Measurements from ENCODE around the gene ADAMTS16.

Gene ADAMTS16

DNA sequence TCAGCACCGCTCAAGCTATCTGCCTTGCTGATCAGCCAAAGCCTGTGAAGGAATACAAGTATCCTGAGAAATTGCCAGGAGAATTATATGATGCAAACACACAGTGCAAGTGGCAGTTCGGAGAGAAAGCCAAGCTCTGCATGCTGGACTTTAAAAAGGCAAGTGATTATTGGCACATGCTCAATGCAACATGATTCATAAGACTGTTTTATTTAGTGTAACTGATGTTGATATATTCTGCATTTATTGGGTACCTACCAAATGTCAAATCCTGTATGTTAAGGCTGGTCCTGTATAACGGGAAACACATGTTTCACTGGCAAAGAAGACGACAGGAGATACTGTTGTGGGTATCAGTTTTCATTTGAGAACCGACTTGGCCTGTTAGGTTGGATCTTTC lies 69.0 kb downstream of the ADAMTS16 start:
- Mint-ChIP-seq H3K36me3 (no peaks in the 10 kb centered on the region), H3K4me3 (no peak overlapping the region), H3K27ac (no peak overlapping the region), H3K9me3 (no peaks in the 10 kb centered on the region), H3K4me1 (no peaks in the 10 kb centered on the region), H3K27me3 (no peaks in the 10 kb centered on the region)
- CTCF ChIA-PET = no interaction called here
- DNase-seq = no peak

DNA sequence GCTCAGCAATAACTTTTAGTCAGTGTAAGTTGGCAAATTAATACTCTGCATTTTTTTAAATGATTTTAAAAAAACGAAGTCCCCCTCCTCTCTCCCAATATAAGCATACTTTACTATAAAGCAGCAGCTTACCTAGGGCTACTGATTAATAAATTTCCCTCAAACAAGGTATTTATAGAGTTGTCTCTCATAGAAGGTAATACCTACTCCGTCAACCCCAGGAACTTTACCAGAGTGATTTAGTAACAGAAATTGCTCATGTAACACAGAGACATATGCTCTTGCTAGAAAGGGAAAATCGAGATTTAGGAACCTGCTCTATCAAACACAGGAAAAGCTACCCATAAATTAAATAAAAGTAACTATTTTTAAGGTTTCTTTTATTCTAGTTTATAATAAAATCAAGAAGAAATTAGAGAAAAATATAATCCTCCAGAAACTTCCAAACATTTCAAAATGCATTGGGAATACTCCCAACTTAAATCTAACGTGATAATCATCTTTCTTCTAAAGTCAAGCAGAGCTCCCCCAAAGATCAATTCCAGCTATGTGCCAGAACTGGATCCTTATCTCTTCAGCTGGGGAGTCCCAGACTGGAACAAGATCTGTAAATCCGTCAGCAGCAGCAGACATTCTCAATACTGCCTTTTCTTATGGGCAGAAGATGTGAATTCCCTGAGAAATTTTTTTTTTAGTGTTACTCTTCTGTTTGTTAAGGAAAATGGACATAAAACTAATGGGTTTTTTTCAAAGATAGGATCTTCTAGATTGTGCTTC lies 69.6 kb downstream of the ADAMTS16 start:
- no peak overlapping the region for H3K27ac Mint-ChIP-seq
- H3K4me3 Mint-ChIP-seq = no peak overlapping the region
- no peaks in the 10 kb centered on the region for H3K4me1 Mint-ChIP-seq
- H3K27me3 Mint-ChIP-seq = no peaks in the 10 kb centered on the region
- no peaks in the 10 kb centered on the region for H3K36me3 Mint-ChIP-seq
- no peak for DNase-seq
- CTCF ChIA-PET = no interaction called here
- no peaks in the 10 kb centered on the region for H3K9me3 Mint-ChIP-seq

DNA sequence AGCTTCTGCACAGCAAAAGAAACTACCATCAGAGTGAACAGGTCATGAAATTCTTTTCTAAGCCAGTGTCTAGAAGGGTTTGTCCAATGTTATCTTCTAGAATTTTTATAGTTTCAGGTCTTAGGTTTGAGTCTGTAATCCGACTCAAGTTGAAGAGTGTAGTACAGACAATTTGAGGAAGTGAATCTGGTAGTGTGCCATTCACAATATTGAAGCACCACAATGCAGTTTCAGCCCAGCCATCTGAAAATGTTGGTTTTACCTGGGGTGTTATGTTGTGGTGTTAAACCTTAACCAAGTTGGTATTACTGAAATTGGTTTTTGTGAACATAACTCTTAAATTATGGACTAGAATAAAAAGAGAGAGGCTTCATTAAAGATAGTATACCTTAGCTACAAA lies 77.2 kb downstream of the ADAMTS16 start:
- CTCF ChIA-PET = no interaction called here
- no peak overlapping the region for H3K4me3 Mint-ChIP-seq
- DNase-seq = no peak

DNA sequence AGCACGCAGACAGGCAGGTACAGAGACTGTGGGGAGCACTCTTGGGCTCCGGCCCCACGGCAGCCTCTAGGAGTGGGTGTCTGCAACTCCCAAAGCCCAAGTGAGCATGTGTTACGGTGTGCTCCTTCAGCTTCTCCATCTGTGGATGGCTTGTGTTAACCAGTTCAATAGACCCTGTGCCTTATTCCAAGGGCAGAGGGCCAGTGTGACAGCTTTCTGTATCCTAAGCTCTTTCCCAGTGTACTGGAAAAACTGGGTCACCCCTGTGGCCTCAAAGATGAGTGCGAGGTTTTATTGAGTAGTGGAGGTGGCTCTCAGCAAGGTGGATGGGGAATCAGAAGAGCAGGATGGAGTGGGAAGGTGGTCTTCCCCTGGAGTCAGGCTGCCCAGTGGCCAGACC lies 78.3 kb downstream of the ADAMTS16 start:
- H3K36me3 Mint-ChIP-seq = no peaks in the 10 kb centered on the region
- DNase-seq = no peak
- H3K27me3 Mint-ChIP-seq = no peaks in the 10 kb centered on the region
- H3K9me3 Mint-ChIP-seq = no peaks in the 10 kb centered on the region
- H3K4me3 Mint-ChIP-seq = no peak overlapping the region
- H3K27ac Mint-ChIP-seq = no peak overlapping the region
- CTCF ChIA-PET = no interaction called here
- no peaks in the 10 kb centered on the region for H3K4me1 Mint-ChIP-seq

More for the DNA sequence above, 77.2 kb downstream of the ADAMTS16 start:
- Mint-ChIP-seq H3K4me1 (no peaks in the 10 kb centered on the region), H3K36me3 (no peaks in the 10 kb centered on the region), H3K9me3 (no peaks in the 10 kb centered on the region), H3K27me3 (no peaks in the 10 kb centered on the region), H3K27ac (no peak overlapping the region)

DNA sequence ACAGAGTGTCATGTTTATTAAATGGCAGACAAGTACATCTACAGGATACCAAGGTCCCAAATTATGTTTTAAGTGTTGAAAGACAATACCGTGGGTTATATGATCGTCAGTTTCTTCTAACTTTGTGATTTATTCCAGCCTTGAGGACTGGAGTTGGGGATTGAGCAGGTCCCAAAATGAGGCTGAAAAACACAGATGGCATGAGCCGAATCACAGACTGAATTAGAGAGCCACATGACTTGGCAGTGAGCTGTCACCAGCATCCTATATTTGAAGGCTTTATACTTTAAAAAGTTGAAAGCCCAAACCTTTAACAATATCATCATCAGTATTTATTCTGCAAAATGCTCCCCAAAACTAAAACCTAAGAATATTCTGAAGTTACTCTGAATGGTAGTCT lies 79.4 kb downstream of the ADAMTS16 start:
- DNase-seq = no peak
- H3K27ac Mint-ChIP-seq = no peak overlapping the region

DNA sequence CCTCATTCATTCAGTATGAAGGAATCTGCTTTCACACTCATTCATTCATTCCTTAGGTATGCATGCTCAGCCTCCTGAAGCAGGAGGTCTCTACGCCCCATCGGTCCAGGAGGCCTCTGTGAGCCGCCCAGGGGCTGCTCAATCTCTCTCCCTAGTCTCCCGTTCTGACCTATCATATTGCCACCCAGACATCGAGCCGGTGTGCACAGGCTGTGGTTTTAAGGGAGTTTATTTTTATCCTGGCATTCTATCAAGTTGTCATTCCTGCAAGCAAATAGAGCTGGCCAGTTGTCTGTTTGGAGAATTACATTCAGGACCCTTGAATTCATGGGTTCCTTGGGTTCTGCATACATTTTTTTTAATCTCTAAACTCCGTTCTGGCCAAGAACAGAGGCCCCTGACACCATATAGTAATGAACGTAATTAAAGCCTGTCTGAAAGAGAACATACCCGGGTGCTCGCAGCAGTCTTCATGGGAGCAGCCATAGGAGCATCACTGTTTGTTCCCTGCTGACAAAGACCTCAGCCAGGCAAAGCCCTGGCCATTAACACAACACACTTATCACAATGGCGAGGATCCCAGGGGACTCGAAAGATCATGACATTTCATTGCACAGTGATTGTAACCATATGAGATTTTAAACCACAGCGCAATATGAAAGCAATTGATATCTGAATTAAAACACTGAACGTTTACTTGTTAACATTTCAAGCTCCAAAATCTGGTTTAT lies 80.9 kb downstream of the ADAMTS16 start:
- H3K27me3 Mint-ChIP-seq = no peaks in the 10 kb centered on the region
- no peaks in the 10 kb centered on the region for H3K36me3 Mint-ChIP-seq
- no peaks in the 10 kb centered on the region for H3K4me1 Mint-ChIP-seq
- CTCF ChIA-PET = no interaction called here
- no peaks in the 10 kb centered on the region for H3K9me3 Mint-ChIP-seq
- H3K4me3 Mint-ChIP-seq = no peak overlapping the region
- no peak for DNase-seq
- H3K27ac Mint-ChIP-seq = no peak overlapping the region

More for the DNA sequence above, 79.4 kb downstream of the ADAMTS16 start:
- CTCF ChIA-PET = no interaction called here
- Mint-ChIP-seq H3K4me3 (no peak overlapping the region), H3K4me1 (no peaks in the 10 kb centered on the region), H3K9me3 (no peaks in the 10 kb centered on the region), H3K27me3 (no peaks in the 10 kb centered on the region), H3K36me3 (no peaks in the 10 kb centered on the region)

DNA sequence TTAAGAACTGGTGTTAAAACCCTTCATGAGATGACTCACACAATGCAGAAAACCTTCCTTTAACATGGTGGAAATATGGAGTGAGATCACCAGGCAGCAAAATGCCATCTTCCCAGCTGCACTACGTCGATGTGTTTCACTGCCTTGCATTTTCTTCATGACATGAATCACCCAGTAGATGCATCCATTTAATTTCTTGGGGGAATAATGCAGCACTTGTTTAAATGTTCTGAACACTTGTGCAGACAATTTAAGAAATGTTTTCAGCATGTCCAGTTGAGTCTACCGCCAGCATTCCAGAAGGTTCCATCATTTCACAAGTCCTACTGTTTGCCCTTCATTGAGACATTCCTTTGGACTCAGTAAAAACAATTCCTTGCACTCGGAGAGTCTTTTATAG lies 81.6 kb downstream of the ADAMTS16 start:
- H3K4me1 Mint-ChIP-seq = no peaks in the 10 kb centered on the region
- no peak overlapping the region for H3K27ac Mint-ChIP-seq
- CTCF ChIA-PET = no interaction called here
- no peaks in the 10 kb centered on the region for H3K9me3 Mint-ChIP-seq
- no peak overlapping the region for H3K4me3 Mint-ChIP-seq
- no peak for DNase-seq
- no peaks in the 10 kb centered on the region for H3K36me3 Mint-ChIP-seq
- no peaks in the 10 kb centered on the region for H3K27me3 Mint-ChIP-seq

DNA sequence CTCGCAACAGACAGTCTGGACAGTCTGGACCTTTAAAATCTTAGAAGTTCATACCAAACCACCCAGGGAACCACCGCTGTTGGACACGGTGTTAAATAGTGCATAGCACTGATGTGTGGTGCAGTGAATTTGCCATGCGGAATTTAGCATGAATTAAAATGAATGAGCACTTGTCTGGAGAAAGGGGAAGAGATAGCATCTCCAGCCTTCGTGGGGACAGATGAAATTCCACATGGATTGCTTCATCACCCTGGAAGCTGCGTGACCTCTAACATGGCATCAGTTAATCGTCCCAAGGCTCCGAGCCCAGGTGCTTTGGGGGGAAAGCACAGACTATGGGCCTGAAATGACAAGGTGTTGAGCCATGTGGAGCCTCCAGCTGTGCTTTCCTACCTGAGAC lies 91.4 kb downstream of the ADAMTS16 start:
- Mint-ChIP-seq H3K4me1 (no peaks in the 10 kb centered on the region), H3K27ac (no peak overlapping the region), H3K4me3 (no peak overlapping the region), H3K9me3 (peaks cover 3% of the 10 kb centered on the region), H3K36me3 (no peaks in the 10 kb centered on the region), H3K27me3 (no peaks in the 10 kb centered on the region)
- DNase-seq = no peak
- CTCF ChIA-PET = no interaction called here

DNA sequence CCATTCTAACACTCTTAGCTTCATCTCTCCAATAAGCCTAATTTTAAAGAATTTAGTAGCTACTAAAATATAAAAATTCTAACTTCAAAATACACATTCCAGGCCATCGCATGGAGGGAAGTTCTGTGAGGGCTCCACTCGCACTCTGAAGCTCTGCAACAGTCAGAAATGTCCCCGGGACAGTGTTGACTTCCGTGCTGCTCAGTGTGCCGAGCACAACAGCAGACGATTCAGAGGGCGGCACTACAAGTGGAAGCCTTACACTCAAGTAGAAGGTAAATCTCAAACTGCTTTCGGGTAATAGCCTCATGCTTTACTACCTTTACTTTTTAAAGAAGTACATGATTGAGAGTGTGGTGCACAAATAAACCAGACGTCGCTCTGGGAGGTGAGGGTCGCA lies 94.8 kb downstream of the ADAMTS16 start:
- CTCF ChIA-PET = no interaction called here
- H3K36me3 Mint-ChIP-seq = no peaks in the 10 kb centered on the region
- no peak overlapping the region for H3K4me3 Mint-ChIP-seq
- no peak overlapping the region for H3K27ac Mint-ChIP-seq
- peaks cover 3% of the 10 kb centered on the region for H3K9me3 Mint-ChIP-seq
- no peaks in the 10 kb centered on the region for H3K27me3 Mint-ChIP-seq
- H3K4me1 Mint-ChIP-seq = no peaks in the 10 kb centered on the region
- no peak for DNase-seq

DNA sequence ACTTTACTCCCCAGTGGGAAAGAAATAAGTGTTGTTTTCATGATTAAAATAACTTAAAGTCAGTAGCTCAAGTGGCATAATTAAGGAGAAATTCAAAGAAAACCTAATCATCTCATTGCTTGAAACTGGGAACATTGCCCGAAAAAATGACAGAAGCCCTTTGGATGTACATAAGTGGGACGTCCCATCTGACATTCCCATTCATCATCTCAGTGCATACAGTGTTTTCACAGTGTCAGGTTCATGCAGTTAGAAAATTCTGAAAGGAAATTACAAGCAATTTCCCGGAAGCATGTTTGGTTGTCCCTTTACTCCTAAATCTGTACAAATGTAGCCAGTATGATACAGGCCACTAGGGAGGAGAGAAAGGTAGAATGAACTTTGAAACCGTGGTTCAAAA lies 95.6 kb downstream of the ADAMTS16 start:
- Mint-ChIP-seq H3K36me3 (no peaks in the 10 kb centered on the region), H3K9me3 (peaks cover 2% of the 10 kb centered on the region), H3K27ac (no peak overlapping the region), H3K4me3 (no peak overlapping the region), H3K27me3 (no peaks in the 10 kb centered on the region), H3K4me1 (no peaks in the 10 kb centered on the region)
- CTCF ChIA-PET = no interaction called here
- DNase-seq = no peak

DNA sequence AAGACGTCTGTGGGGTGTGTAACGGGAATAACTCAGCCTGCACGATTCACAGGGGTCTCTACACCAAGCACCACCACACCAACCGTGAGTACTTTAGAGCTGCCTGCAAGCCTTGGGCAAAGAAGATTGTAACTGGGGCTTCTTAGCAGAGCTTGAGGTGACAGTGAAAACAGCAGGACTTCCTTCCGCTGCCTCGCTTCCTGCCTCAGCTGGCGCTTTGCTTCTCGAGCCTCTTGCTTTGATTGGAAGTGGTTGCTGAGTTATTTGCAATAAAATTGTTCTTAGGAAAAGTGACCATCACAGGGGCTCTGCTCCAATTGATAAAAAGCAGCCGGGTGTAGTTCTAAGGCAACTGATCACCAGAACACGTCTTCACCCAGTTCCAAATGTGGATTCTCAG lies 99.1 kb downstream of the ADAMTS16 start:
- Mint-ChIP-seq H3K4me3 (no peak overlapping the region), H3K4me1 (no peaks in the 10 kb centered on the region), H3K27me3 (no peaks in the 10 kb centered on the region), H3K9me3 (no peaks in the 10 kb centered on the region), H3K36me3 (no peaks in the 10 kb centered on the region), H3K27ac (no peak overlapping the region)
- no peak for DNase-seq
- CTCF ChIA-PET = no interaction called here

DNA sequence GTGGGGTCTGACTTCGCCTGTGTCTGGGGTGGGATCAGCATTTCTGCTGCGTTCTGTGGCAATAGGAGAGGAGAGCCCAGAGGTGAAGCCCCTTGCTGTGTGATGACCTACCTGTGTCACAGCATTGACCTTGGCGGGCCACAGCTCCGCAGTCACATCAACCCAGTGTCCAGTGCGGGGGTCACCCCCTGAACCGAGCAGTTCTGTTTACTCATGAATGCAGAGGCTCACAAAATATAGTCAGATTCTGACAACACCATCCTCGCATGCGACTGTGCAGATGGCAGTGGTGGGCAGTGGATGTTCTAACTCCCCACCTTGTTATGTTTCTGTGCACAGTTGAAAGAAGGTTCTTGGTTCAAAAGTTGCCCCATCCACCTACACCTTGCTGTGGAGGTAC lies 100.1 kb downstream of the ADAMTS16 start:
- Mint-ChIP-seq H3K36me3 (no peaks in the 10 kb centered on the region), H3K4me3 (no peak overlapping the region), H3K27ac (no peak overlapping the region), H3K27me3 (no peaks in the 10 kb centered on the region), H3K4me1 (no peaks in the 10 kb centered on the region), H3K9me3 (no peaks in the 10 kb centered on the region)
- DNase-seq = no peak
- CTCF ChIA-PET = no interaction called here

DNA sequence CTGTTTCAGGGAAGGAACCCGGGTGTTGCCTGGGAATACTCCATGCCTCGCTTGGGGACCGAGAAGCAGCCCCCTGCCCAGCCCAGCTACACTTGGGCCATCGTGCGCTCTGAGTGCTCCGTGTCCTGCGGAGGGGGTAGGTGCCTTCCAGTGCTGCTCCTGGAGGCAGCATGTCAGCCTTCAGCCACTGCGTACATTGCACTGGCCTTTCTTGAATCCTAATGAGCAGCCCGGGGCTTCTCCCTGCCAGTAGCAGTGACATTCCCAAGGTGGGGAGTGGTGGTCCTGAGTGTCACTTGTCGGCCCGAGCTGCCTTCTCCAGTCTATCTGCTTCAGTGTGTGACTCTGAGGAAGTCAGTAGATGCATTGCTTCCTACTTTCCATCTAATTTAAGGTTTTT lies 101.9 kb downstream of the ADAMTS16 start:
- H3K4me1 Mint-ChIP-seq = no peaks in the 10 kb centered on the region
- H3K9me3 Mint-ChIP-seq = no peaks in the 10 kb centered on the region
- CTCF ChIA-PET = no interaction called here
- no peak overlapping the region for H3K27ac Mint-ChIP-seq
- no peaks in the 10 kb centered on the region for H3K36me3 Mint-ChIP-seq
- H3K27me3 Mint-ChIP-seq = no peaks in the 10 kb centered on the region
- H3K4me3 Mint-ChIP-seq = no peak overlapping the region
- no peak for DNase-seq

DNA sequence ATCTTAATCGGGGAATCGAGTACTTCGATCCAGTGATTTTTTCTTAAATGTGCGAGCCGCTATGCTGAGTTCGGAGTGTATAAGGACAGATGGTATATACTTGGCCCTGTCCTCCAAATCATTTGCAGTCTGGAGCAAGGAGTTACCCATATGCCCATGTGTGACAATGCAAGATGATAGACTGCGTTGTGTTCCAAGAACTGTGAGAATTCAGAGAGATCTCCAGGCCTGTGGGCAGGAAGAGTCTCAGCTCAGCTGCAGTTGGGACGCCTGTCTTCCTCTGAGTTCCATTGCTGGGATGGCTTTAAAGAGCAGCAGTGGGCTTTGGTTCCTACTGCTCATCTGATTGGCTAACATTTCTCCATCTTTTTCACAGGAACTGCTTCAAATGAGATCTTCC lies 106.6 kb downstream of the ADAMTS16 start:
- Mint-ChIP-seq H3K9me3 (no peaks in the 10 kb centered on the region), H3K27me3 (no peaks in the 10 kb centered on the region), H3K36me3 (no peaks in the 10 kb centered on the region), H3K4me3 (no peak overlapping the region), H3K4me1 (no peaks in the 10 kb centered on the region), H3K27ac (no peak overlapping the region)
- DNase-seq = no peak
- CTCF ChIA-PET = no interaction called here

DNA sequence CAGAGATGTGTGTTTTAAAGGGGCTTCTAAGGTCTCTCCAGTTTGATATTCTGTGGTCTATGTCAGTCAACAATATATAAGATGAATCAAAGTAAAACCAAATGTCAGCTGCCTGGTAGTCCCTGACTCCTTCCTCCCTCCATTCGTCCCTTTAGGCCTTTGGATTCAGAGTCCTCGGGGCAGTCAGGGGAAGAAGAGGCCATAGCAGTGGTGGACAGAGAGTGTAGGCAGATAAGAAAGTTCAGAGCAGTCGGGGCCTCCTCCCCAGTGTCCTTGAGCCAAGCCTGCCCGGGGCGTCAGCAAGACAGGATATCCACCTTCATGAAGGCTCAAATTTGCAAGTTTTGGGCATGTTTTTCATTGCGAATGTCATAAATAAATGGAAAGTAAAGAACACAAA lies 110.6 kb downstream of the ADAMTS16 start:
- Mint-ChIP-seq H3K4me3 (no peak overlapping the region), H3K9me3 (peaks cover 13% of the 10 kb centered on the region), H3K36me3 (no peaks in the 10 kb centered on the region), H3K27me3 (no peaks in the 10 kb centered on the region), H3K4me1 (no peaks in the 10 kb centered on the region), H3K27ac (no peak overlapping the region)
- CTCF ChIA-PET = no interaction called here
- no peak for DNase-seq
